HEK293 (cell line): ENCODE measurements around the gene ELAC1.

Experiments used
- CTCF ChIA-PET: fragments of 350-600 bp; formaldehyde crosslinking; extraction: SDS; loops from one replicate; lab custom pipeline; 2021; ENCODE audit warnings: antibody characterized with exemption; lab: Yijun Ruan, JAX
- POLR2A ChIA-PET: fragments of 300-600 bp; formaldehyde crosslinking; extraction: SDS; loops from one replicate; lab custom pipeline; 2020; ENCODE audit warnings: antibody characterized with exemption, inconsistent platforms; lab: Yijun Ruan, JAX
- H3K27ac ChIP-seq: fragments of 200-500 bp; sonication (Bioruptor generic); 2 replicates; pipeline ENCODE4 v1.5.1; 2014; ENCODE audit warnings: low read depth, low read length, control low read depth, inconsistent platforms; ENCODE audit errors: extremely low read depth
- H3K36me3 ChIP-seq, 2 experiments: fragments of 200-500 bp in 1 of 2; sonication (Bioruptor generic) in 1 of 2; 1 replicate in 1 of 2; 2 replicates in 1 of 2; pipeline ENCODE4 v1.5.1; 2014 to 2017; ENCODE audit warnings: inconsistent platforms in 2 of 2, low read length in 2 of 2; ENCODE audit not compliant: control insufficient read depth in 2 of 2, insufficient read depth in 1 of 2
- H3K4me1 ChIP-seq: fragments of 200-500 bp; sonication (Bioruptor generic); 2 replicates; pipeline ENCODE4 v1.5.1; 2014; ENCODE audit warnings: mild to moderate bottlenecking, low read length, inconsistent platforms; ENCODE audit not compliant: control insufficient read depth, insufficient read depth
- H3K4me3 ChIP-seq: 2 replicates; pipeline ENCODE4 v1.5.1; 2011; ENCODE audit warnings: low read depth, mild to moderate bottlenecking, control low read depth, low read length, moderate library complexity
- H3K9me3 ChIP-seq: fragments of 200-500 bp; sonication (Bioruptor generic); 2 replicates; pipeline ENCODE4 v1.5.1; 2014; ENCODE audit warnings: low read depth, low read length, inconsistent platforms; ENCODE audit not compliant: control insufficient read depth, insufficient read depth
- BCL11B ChIP-seq: fragments of 450-650 bp; formaldehyde crosslinking; IDR thresholded peaks from 2 replicates; pipeline ENCODE4 v1.5.1; 2016; ENCODE audit warnings: low read depth, missing biosample characterization, missing genetic modification characterization
- FEZF1 ChIP-seq: fragments of 450-650 bp; formaldehyde crosslinking; IDR thresholded peaks from 2 replicates; pipeline ENCODE4 v1.5.1; 2016; ENCODE audit warnings: missing biosample characterization, missing genetic modification characterization
- KLF9 ChIP-seq: fragments of 450-650 bp; formaldehyde crosslinking; IDR thresholded peaks from 2 replicates; pipeline ENCODE4 v1.5.1; 2016; ENCODE audit warnings: missing biosample characterization, missing genetic modification characterization, low read depth
- SETDB1 ChIP-seq: IDR thresholded peaks from one replicate; pipeline ENCODE4 v1.6.1; 2017; ENCODE audit warnings: mild to moderate bottlenecking, low read length, moderate library complexity, mixed read lengths; ENCODE audit not compliant: insufficient read length
- TCF7L2 ChIP-seq: IDR thresholded peaks from 2 replicates; pipeline ENCODE4 v1.6.1; 2011; ENCODE audit warnings: low read depth, mild to moderate bottlenecking, inconsistent platforms, low read length, moderate library complexity, borderline replicate concordance
- ZBTB6 ChIP-seq: fragments of 450-650 bp; formaldehyde crosslinking; IDR thresholded peaks from 2 replicates; pipeline ENCODE4 v1.5.1; 2017; ENCODE audit warnings: missing biosample characterization, missing genetic modification characterization
- ZNF155 ChIP-seq: fragments of 450-650 bp; formaldehyde crosslinking; IDR thresholded peaks from 2 replicates; pipeline ENCODE4 v1.5.1; 2016; ENCODE audit warnings: missing biosample characterization, missing genetic modification characterization
- ZNF19 ChIP-seq: fragments of 450-650 bp; formaldehyde crosslinking; IDR thresholded peaks from 2 replicates; pipeline ENCODE4; 2016; ENCODE audit warnings: missing biosample characterization, missing genetic modification characterization, low read depth
- ZNF404 ChIP-seq: fragments of 450-650 bp; formaldehyde crosslinking; IDR thresholded peaks from 2 replicates; pipeline ENCODE4 v1.5.1; 2017; ENCODE audit warnings: missing biosample characterization, missing genetic modification characterization
- ZNF423 ChIP-seq: fragments of 450-650 bp; formaldehyde crosslinking; IDR thresholded peaks from 2 replicates; pipeline ENCODE4 v1.5.1; 2016; ENCODE audit warnings: missing biosample characterization, missing genetic modification characterization
- ZNF529 ChIP-seq: fragments of 450-650 bp; formaldehyde crosslinking; IDR thresholded peaks from 2 replicates; pipeline ENCODE4 v1.5.1; 2017; ENCODE audit warnings: missing genetic modification characterization, missing biosample characterization; ENCODE audit not compliant: insufficient replicate concordance
- ZNF544 ChIP-seq: fragments of 450-650 bp; formaldehyde crosslinking; IDR thresholded peaks from 2 replicates; pipeline ENCODE4 v1.5.0; 2017; ENCODE audit warnings: missing biosample characterization, missing genetic modification characterization
- ZNF596 ChIP-seq: fragments of 450-650 bp; IDR thresholded peaks from 2 replicates; pipeline ENCODE4 v1.5.0; 2018; ENCODE audit warnings: missing biosample characterization, mild to moderate bottlenecking, missing genetic modification characterization, moderate library complexity
- ZNF623 ChIP-seq: fragments of 450-650 bp; formaldehyde crosslinking; IDR thresholded peaks from 2 replicates; pipeline ENCODE4 v1.5.1; 2016; ENCODE audit warnings: missing biosample characterization, missing genetic modification characterization
- ZNF629 ChIP-seq: fragments of 450-650 bp; formaldehyde crosslinking; IDR thresholded peaks from 2 replicates; pipeline ENCODE4 v1.5.1; 2017; ENCODE audit warnings: missing biosample characterization, missing genetic modification characterization
- ZNF664 ChIP-seq: fragments of 450-650 bp; formaldehyde crosslinking; IDR thresholded peaks from 2 replicates; pipeline ENCODE4 v1.5.1; 2016; ENCODE audit warnings: missing biosample characterization, missing genetic modification characterization
- ZNF776 ChIP-seq: fragments of 450-650 bp; formaldehyde crosslinking; IDR thresholded peaks from 2 replicates; pipeline ENCODE4 v1.5.0; 2017; ENCODE audit warnings: missing biosample characterization, missing genetic modification characterization, borderline replicate concordance
- ZNF837 ChIP-seq: fragments of 450-650 bp; formaldehyde crosslinking; IDR thresholded peaks from 2 replicates; pipeline ENCODE4 v1.5.1; 2016; ENCODE audit warnings: missing biosample characterization, missing genetic modification characterization
- TF ChIP-seq, protein P1 (sequence below): fragments of 450-650 bp; formaldehyde crosslinking; IDR thresholded peaks from 2 replicates; pipeline ENCODE4 v1.5.1; 2016; ENCODE audit warnings: missing biosample characterization, missing genetic modification characterization

Gene ELAC1

DNA sequence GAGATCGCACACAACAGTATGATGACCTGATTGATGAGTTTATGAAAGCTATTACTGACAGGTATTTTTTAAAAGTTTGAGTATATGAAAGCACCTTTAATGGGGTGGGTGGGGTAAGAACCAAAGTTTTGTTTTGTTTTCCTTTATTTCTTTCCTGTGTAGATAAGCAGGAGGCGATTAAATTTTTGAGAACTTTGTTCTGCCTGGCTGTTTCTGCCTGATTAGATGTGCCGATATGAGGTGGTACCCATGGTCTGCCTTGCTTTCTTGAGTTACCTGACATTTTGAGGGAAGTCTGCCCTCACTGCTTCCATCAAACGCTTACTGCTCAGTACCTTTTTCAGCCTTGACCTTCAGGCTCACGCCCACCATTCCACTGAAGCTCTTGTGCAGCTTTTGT is 49.7 kb upstream of the ELAC1 start:
- no peak overlapping the region for H3K4me3 ChIP-seq
- no peak for TF ChIP-seq ZNF623
- TF ChIP-seq ZBTB6 (tag by site-specific recombination), result no peak
- TF ChIP-seq BCL11B (tag by site-specific recombination), result no peak
- TF ChIP-seq ZNF776, result no peak
- TF ChIP-seq ZNF404 (tag by site-specific recombination), result no peak
- TF ChIP-seq, all 188 proteins: peak for 0
- ChIA-PET POLR2A (interaction anchor here (0.6 kb wide), 1 partner anchor 95 kb away, joined by 4 read pairs; no protein-coding TSS in a partner anchor), CTCF (interaction anchor here (0.6 to 0.7 kb wide), 2 partner anchors 12 to 21 kb away, joined by 3 to 4 read pairs; no protein-coding TSS in a partner anchor)
- Histone ChIP-seq H3K36me3 (peaks cover 37 to 42% of the 10 kb centered on the region in 2 experiments), H3K27ac (no peak overlapping the region), H3K4me1 (peaks cover 13% of the 10 kb centered on the region; the same call in 1 of the 2 replicates), H3K9me3 (no peaks in the 10 kb centered on the region)

DNA sequence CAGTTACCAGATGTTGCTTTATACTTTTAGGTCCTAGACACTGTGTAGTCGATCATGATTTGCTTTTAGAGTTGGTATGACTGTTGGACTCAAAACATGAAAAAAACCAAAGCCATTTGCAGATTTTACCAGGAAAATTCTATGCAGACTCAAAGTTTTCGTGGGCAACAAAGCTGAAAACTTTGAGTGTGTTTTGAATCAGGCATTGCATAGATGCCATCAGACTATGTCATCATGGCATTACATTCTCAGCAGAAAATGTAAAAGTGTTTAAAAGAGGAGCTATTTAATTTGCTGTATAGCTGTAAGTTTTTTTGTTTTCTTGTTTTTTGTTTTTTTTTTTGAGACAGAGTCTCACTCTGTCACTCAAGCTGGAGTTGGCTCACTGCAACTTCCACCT is 43.5 kb upstream of the ELAC1 start:
- peaks cover 61 to 64% of the 10 kb centered on the region in 2 experiments for H3K36me3 ChIP-seq
- ChIA-PET CTCF (interaction anchor here (0.7 to 0.9 kb wide), 2 partner anchors 10 to 127 kb away, joined by 3 to 4 read pairs; no protein-coding TSS in a partner anchor), POLR2A (no interaction called here)
- no peak overlapping the region for H3K27ac ChIP-seq
- H3K4me3 ChIP-seq, result no peak overlapping the region
- no peaks in the 10 kb centered on the region for H3K4me1 ChIP-seq
- H3K9me3 ChIP-seq, result no peaks in the 10 kb centered on the region
- TF ChIP-seq ZNF423 (no peak), FEZF1 (tag by site-specific recombination) (no peak), ZNF629 (no peak), KLF9 (tag by site-specific recombination) (no peak)
- TF ChIP-seq, protein P1, sequence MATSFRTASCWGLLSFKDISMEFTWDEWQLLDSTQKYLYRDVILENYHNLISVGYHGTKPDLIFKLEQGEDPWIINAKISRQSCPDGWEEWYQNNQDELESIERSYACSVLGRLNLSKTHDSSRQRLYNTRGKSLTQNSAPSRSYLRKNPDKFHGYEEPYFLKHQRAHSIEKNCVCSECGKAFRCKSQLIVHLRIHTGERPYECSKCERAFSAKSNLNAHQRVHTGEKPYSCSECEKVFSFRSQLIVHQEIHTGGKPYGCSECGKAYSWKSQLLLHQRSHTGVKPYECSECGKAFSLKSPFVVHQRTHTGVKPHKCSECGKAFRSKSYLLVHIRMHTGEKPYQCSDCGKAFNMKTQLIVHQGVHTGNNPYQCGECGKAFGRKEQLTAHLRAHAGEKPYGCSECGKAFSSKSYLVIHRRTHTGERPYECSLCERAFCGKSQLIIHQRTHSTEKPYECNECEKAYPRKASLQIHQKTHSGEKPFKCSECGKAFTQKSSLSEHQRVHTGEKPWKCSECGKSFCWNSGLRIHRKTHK (tag by site-specific recombination), result no peak

GRCh38 chr18:50926521-50926920 is 41.3 kb upstream of the ELAC1 start:
- POLR2A ChIA-PET, result no interaction called here
- H3K4me1 ChIP-seq, result no peaks in the 10 kb centered on the region
- CTCF ChIA-PET, result interaction anchor here (0.7 kb wide), 1 partner anchor 385 kb away, joined by 3 read pairs; no protein-coding TSS in a partner anchor
- TF ChIP-seq, protein P1 (tag by site-specific recombination), result no peak
- TF ChIP-seq ZNF544 (tag by site-specific recombination) (no peak), ZNF664 (tag by site-specific recombination) (0 out of 2 replicates have a peak, but pooled peaks have one; percentile 16), ZNF529 (tag by site-specific recombination) (no peak), ZNF837 (no peak), TCF7L2 (no peak), ZNF19 (no peak), ZNF155 (tag by site-specific recombination) (no peak), SETDB1 (peak; percentile 36), ZNF596 (tag by site-specific recombination) (no peak)
- TF ChIP-seq, all 188 proteins: peak for 2
- H3K27ac ChIP-seq, result no peak overlapping the region
- no peak overlapping the region for H3K4me3 ChIP-seq
- peaks cover 50 to 51% of the 10 kb centered on the region in 2 experiments for H3K36me3 ChIP-seq
- no peaks in the 10 kb centered on the region for H3K9me3 ChIP-seq
